HEK293 (cell line): ENCODE measurements around the gene MS4A18.

Experiments
- CTCF ChIP-seq: fragments of 450-650 bp; formaldehyde crosslinking; IDR thresholded peaks from 2 replicates; pipeline ENCODE4 v1.5.1; 2016; ENCODE audit warnings: missing biosample characterization, missing genetic modification characterization
- EGR2 ChIP-seq: fragments of 450-650 bp; formaldehyde crosslinking; IDR thresholded peaks from 2 replicates; pipeline ENCODE4 v1.5.1; 2016; ENCODE audit warnings: low read depth, missing biosample characterization, missing genetic modification characterization
- HOXA7 ChIP-seq: sonication (generic); formaldehyde crosslinking; IDR thresholded peaks from 2 replicates; pipeline ENCODE4 v1.8.1; 2022; ENCODE audit warnings: missing genetic modification reagents, borderline replicate concordance
- KLF9 ChIP-seq: fragments of 450-650 bp; formaldehyde crosslinking; IDR thresholded peaks from 2 replicates; pipeline ENCODE4 v1.5.1; 2016; ENCODE audit warnings: missing biosample characterization, missing genetic modification characterization, low read depth
- YY1 ChIP-seq: fragments of 450-650 bp; formaldehyde crosslinking; IDR thresholded peaks from 2 replicates; pipeline ENCODE4 v1.5.1; 2018; ENCODE audit warnings: missing biosample characterization, missing genetic modification characterization
- ZNF114 ChIP-seq: fragments of 450-650 bp; formaldehyde crosslinking; IDR thresholded peaks from 2 replicates; pipeline ENCODE4 v1.5.0; 2017; ENCODE audit warnings: missing biosample characterization, missing genetic modification characterization
- ZNF121 ChIP-seq: fragments of 450-650 bp; formaldehyde crosslinking; IDR thresholded peaks from 2 replicates; pipeline ENCODE4 v1.5.1; 2016; ENCODE audit warnings: missing biosample characterization, missing genetic modification characterization
- ZNF174 ChIP-seq: fragments of 450-650 bp; formaldehyde crosslinking; IDR thresholded peaks from 2 replicates; pipeline ENCODE4 v1.5.0; 2017; ENCODE audit warnings: missing biosample characterization, mild to moderate bottlenecking, missing genetic modification characterization
- ZNF223 ChIP-seq: fragments of 450-650 bp; formaldehyde crosslinking; IDR thresholded peaks from 2 replicates; pipeline ENCODE4 v1.5.1; 2016; ENCODE audit warnings: missing biosample characterization, missing genetic modification characterization
- ZNF280D ChIP-seq: fragments of 450-650 bp; formaldehyde crosslinking; IDR thresholded peaks from 2 replicates; pipeline ENCODE4 v1.5.1; 2016; ENCODE audit warnings: missing biosample characterization, missing genetic modification characterization
- ZNF391 ChIP-seq: fragments of 450-650 bp; formaldehyde crosslinking; IDR thresholded peaks from 2 replicates; pipeline ENCODE4 v1.5.1; 2016; ENCODE audit warnings: low read depth, missing biosample characterization, missing genetic modification characterization, borderline replicate concordance
- ZNF433 ChIP-seq: fragments of 450-650 bp; formaldehyde crosslinking; IDR thresholded peaks from 2 replicates; pipeline ENCODE4 v1.5.1; 2016; ENCODE audit warnings: missing biosample characterization, missing genetic modification characterization, low read depth
- ZNF660 ChIP-seq: fragments of 450-650 bp; IDR thresholded peaks from 2 replicates; pipeline ENCODE4 v1.5.1; 2018; ENCODE audit warnings: missing biosample characterization, mild to moderate bottlenecking, missing genetic modification characterization
- ZNF768 ChIP-seq: fragments of 450-650 bp; formaldehyde crosslinking; IDR thresholded peaks from 2 replicates; pipeline ENCODE4 v1.5.1; 2018; ENCODE audit warnings: missing biosample characterization, mild to moderate bottlenecking, missing genetic modification characterization

- TF ChIP-seq ZNF660 (no peak), CTCF (tag by site-specific recombination) (no peak), HOXA7 (CRISPR knock-in tag) (no peak), ZNF223 (no peak), ZNF433 (tag by site-specific recombination) (no peak), YY1 (tag by site-specific recombination) (no peak), ZNF121 (tag by site-specific recombination) (no peak), ZNF114 (tag by site-specific recombination) (no peak), ZNF280D (tag by site-specific recombination) (no peak), ZNF768 (tag by site-specific recombination) (no peak), EGR2 (tag by site-specific recombination) (no peak), KLF9 (tag by site-specific recombination) (no peak), ZNF391 (no peak), ZNF174 (tag by site-specific recombination) (no peak)
Measured at GRCh38 chr11:60783911-60784310, 59.4 kb downstream of the MS4A18 start.
